NT2/D1 (cell line): ENCODE measurements around the gene POU2AF2.
"Not testable (repeated sequence)": the region's sequence is repeated elsewhere in the genome, so short reads cannot be mapped to it uniquely, and the experiment has no call there.

Experiments
- DNase-seq: peaks from one replicate; pipeline ENCODE4 v3.0.0-alpha.2; 2011; ENCODE audit warnings: low read depth, low spot score
- H3K27me3 ChIP-seq: 2 replicates; pipeline ENCODE4 v1.6.0; 2011; ENCODE audit warnings: mild to moderate bottlenecking; ENCODE audit not compliant: insufficient read length, insufficient read depth
- H3K36me3 ChIP-seq: 2 replicates; pipeline ENCODE4 v1.6.1; 2011; ENCODE audit warnings: mild to moderate bottlenecking, low read length, mixed read lengths; ENCODE audit not compliant: insufficient read depth, insufficient read length
- H3K4me1 ChIP-seq: 2 replicates; pipeline ENCODE4 v1.5.1; 2011; ENCODE audit not compliant: insufficient read depth, insufficient read length
- H3K4me3 ChIP-seq: 2 replicates; pipeline ENCODE4 v1.5.1; 2011; ENCODE audit warnings: low read depth; ENCODE audit not compliant: insufficient read length
- H3K9ac ChIP-seq: 2 replicates; pipeline ENCODE4 v1.6.0; 2011; ENCODE audit warnings: low read depth; ENCODE audit not compliant: insufficient read length
- H3K9me3 ChIP-seq: 2 replicates; pipeline ENCODE4 v1.5.1; 2011; ENCODE audit warnings: mild to moderate bottlenecking, low read length; ENCODE audit not compliant: insufficient read depth
- SUZ12 ChIP-seq: IDR thresholded peaks from 2 replicates; pipeline ENCODE4 v1.6.1; 2011; ENCODE audit not compliant: insufficient read length, insufficient read depth; ENCODE audit errors: extremely low read depth
- YY1 ChIP-seq: IDR thresholded peaks from 2 replicates; pipeline ENCODE4 v1.6.1; 2011; ENCODE audit not compliant: insufficient read length, insufficient read depth
- ZNF274 ChIP-seq: IDR thresholded peaks from 2 replicates; pipeline ENCODE4 v1.6.1; 2011; ENCODE audit warnings: mild to moderate bottlenecking, low read depth, low read length

Gene POU2AF2

GRCh38 chr11:111272420-111272819 lies 26.9 kb downstream of the POU2AF2 start:
- Histone ChIP-seq H3K9me3 (no peaks in the 10 kb centered on the region), H3K36me3 (no peaks in the 10 kb centered on the region), H3K9ac (no peak overlapping the region), H3K27me3 (no peaks in the 10 kb centered on the region), H3K4me3 (no peak overlapping the region), H3K4me1 (no peaks in the 10 kb centered on the region)
- DNase-seq: no peak
- TF ChIP-seq YY1 (no peak), ZNF274 (no peak), SUZ12 (no peak)

GRCh38 chr11:111282562-111283075 lies 37.1 kb downstream of the POU2AF2 start:
- Histone ChIP-seq H3K9me3 (no peaks in the 10 kb centered on the region), H3K4me1 (no peaks in the 10 kb centered on the region), H3K27me3 (no peaks in the 10 kb centered on the region), H3K4me3 (no peak overlapping the region), H3K36me3 (no peaks in the 10 kb centered on the region), H3K9ac (no peak overlapping the region)
- no peak for DNase-seq
- TF ChIP-seq SUZ12: no peak
- TF ChIP-seq YY1: no peak
- no peak for TF ChIP-seq ZNF274

DNA sequence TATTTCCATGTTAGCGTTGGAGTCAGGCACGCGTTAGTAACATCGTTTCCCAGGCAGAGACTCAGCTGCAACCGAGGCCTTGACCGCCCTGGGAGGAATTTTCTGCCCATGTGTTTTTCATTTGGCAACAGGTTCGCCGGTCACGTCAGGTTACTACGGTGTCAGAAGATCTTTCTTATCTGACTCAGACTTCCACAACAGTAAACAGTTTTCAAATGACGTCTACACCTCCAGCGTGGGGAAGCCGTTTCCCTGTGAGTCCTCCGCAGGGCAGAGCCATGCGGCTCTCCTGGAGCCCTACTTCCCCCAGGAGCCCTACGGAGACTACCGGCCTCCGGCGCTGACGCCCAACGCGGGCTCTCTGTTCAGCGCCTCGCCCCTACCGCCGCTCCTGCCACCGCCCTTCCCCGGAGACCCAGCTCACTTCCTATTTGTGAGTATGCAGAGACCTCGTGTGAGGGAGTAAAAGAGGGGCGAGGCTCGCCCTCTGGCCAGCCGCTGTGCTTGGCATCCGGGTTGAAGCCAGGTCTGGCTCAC lies 38.5 kb downstream of the POU2AF2 start:
- Histone ChIP-seq H3K36me3 (no peaks in the 10 kb centered on the region), H3K4me3 (no peak overlapping the region), H3K9ac (no peak overlapping the region), H3K4me1 (no peaks in the 10 kb centered on the region), H3K27me3 (no peaks in the 10 kb centered on the region), H3K9me3 (no peaks in the 10 kb centered on the region)
- TF ChIP-seq YY1: no peak
- no peak for DNase-seq

DNA sequence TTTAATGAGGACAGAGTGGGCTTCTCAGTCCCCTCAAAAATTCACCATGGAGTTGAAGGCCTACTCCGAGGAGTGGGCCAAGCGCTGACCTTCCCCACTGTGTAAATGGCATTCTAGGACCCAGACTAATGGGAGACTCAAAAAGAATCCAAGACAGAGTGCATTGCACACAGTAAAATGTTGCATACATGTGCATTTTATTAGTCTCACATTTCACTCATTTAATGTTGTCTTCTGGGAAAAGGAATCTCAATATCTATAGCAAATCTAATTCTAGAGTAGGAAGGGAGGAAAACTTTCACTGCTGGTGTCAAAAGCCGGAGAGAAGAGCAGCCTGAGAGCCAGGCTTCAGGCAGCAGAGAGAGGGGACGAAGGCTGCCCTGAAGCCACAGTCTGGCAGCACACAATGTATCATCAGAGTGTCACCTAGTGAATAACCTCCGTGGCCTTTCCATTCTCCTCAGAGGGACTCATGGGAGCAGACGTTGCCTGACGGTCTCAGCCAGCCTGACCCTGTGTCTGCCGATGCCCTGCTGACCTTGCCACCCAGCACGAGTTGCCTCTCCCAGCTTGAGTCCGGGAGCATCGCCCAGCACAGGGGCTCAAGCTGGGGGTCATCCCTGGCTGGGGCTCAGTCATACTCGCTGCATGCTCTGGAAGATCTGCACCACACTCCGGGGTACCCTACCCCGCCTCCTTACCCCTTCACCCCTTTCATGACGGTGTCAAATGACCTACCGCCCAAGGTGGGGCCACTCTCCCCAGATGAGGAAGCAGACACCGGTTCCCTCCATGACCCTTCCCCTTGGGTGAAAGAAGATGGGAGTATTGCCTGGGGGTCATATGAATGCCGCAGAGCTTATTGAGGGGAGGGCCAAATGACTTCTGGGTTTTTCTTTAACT lies 39.9 kb downstream of the POU2AF2 start:
- no peak for DNase-seq
- H3K36me3 ChIP-seq: no peaks in the 10 kb centered on the region
- no peaks in the 10 kb centered on the region for H3K4me1 ChIP-seq
- H3K9me3 ChIP-seq: no peaks in the 10 kb centered on the region
- no peak overlapping the region for H3K9ac ChIP-seq
- no peak for TF ChIP-seq SUZ12
- no peak for TF ChIP-seq ZNF274
- TF ChIP-seq YY1: no peak
- no peak overlapping the region for H3K4me3 ChIP-seq
- H3K27me3 ChIP-seq: no peaks in the 10 kb centered on the region

DNA sequence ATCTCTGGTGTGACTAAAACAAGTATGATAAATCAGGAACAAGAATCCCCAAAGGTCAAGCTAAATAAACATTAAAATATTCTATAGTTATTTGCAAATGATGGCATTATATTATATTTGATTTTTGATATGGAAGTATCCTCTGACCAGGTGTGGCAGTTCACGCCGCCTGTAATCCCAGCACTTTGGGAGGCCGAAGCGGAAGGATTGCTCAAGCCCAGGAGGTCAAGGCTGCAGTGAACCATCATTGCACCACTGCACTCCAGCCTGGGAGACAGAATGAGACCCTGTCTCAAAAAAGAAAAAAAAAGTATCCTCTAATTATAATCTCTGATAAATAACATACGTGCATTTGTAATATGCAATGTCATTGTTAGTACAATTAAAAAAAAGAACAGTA lies 46.2 kb downstream of the POU2AF2 start:
- no peak for DNase-seq
- Histone ChIP-seq H3K9ac (no peak overlapping the region), H3K4me1 (no peaks in the 10 kb centered on the region), H3K4me3 (no peak overlapping the region), H3K9me3 (no peaks in the 10 kb centered on the region), H3K36me3 (no peaks in the 10 kb centered on the region), H3K27me3 (no peaks in the 10 kb centered on the region)
- TF ChIP-seq ZNF274 (no peak), SUZ12 (no peak), YY1 (no peak)

DNA sequence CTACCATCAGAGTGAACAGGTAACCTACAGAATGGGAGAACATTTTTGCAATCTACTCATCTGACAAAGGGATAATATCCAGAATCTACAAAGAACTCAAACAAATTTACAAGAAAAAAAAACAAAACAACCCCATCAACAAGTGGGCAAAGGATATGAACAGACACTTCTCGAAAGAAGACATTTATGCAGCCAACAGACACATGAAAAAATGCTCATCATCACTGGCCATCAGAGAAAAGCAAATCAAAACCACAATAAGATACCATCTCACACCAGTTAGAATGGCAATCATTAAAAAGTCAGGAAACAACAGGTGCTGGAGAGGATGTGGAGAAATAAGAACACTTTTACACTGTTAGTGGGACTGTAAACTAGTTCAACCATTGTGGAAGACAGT lies 46.9 kb downstream of the POU2AF2 start:
- H3K4me3 ChIP-seq, H3K4me1 ChIP-seq, H3K9me3 ChIP-seq, H3K9ac ChIP-seq, H3K27me3 ChIP-seq, DNase-seq, H3K36me3 ChIP-seq: not testable (repeated sequence)

- Histone ChIP-seq H3K27me3 (peaks cover 32% of the 10 kb centered on the region), H3K4me1 (no peaks in the 10 kb centered on the region), H3K4me3 (no peak overlapping the region), H3K9me3 (no peaks in the 10 kb centered on the region), H3K9ac (no peak overlapping the region), H3K36me3 (no peaks in the 10 kb centered on the region)
- DNase-seq: no peak
- TF ChIP-seq YY1: no peak
- TF ChIP-seq SUZ12: no peak
- TF ChIP-seq ZNF274: no peak
Observed at GRCh38 chr11:111296196-111296595, 50.7 kb downstream of the POU2AF2 start.
